ENCODE data around the gene ARID3B. TPM values are rescaled to one million over a fixed set of nuclear protein-coding genes. Genes with fewer than 3 reads are reported as not detected.

The ARID3B gene
- total and polyA plus RNA-seq, 2 experiments from 2014 or later: 69.8 to 70.5 TPM

DNA sequence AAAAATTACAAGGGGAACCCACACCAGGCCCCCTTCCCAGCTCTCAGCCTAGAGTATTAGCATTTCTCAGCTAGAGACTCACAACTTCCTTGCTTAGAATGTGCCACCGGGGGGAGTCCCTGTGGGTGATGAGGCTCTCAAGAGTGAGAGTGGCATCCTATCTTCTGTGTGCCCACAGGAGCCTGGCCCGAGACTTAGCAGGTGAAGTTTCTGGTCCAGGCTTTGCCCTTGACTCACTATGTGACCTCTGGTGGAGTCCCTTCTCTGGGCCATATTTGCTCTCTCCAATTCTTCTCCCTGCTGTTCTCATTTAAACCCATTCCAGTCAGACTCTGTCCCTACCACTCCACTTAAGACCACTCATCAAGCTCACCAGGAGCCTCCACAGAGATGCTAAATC lies 92.8 kb downstream of the ARID3B start:
- no peaks in the 10 kb centered on the region for H3K4me1 ChIP-seq (ENCODE audit: low read depth)
- H3K27me3 ChIP-seq: no peaks in the 10 kb centered on the region
- no peaks in the 10 kb centered on the region for H3K9me3 ChIP-seq (ENCODE audit: low read depth)
- no peak overlapping the region for H3K27ac ChIP-seq
- peaks cover 37% of the 10 kb centered on the region for H3K36me3 ChIP-seq
- DNase-seq (ENCODE audit: low read depth in 1 of 2, low spot score in 1 of 2): no peak
- H3K4me3 ChIP-seq: no peak overlapping the region
- TF ChIP-seq, protein P1, sequence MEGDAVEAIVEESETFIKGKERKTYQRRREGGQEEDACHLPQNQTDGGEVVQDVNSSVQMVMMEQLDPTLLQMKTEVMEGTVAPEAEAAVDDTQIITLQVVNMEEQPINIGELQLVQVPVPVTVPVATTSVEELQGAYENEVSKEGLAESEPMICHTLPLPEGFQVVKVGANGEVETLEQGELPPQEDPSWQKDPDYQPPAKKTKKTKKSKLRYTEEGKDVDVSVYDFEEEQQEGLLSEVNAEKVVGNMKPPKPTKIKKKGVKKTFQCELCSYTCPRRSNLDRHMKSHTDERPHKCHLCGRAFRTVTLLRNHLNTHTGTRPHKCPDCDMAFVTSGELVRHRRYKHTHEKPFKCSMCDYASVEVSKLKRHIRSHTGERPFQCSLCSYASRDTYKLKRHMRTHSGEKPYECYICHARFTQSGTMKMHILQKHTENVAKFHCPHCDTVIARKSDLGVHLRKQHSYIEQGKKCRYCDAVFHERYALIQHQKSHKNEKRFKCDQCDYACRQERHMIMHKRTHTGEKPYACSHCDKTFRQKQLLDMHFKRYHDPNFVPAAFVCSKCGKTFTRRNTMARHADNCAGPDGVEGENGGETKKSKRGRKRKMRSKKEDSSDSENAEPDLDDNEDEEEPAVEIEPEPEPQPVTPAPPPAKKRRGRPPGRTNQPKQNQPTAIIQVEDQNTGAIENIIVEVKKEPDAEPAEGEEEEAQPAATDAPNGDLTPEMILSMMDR (IDR thresholded peaks at IDR 0.05; ENCODE audit: low read depth, low read length): no peak

DNA sequence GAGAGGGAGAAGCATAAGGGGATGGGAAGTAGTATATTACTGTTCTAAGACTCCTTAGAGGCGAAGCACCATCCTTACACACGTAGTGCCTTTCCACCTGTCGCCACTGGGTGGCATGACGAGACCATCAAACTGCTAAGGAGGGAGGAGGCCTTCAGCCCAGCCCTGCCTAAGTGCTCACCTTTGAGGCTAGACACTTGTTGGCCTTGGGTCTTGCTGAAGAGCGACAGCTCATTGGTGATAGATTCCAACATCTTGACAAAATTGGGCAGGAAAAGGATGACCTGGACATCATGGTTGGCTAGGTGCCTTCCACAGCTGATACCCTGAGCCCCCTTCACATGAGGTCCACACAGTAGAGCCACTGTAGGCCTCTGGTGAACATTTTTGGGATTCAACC lies 94.2 kb downstream of the ARID3B start:
- TF ChIP-seq, protein P1 (IDR thresholded peaks at IDR 0.05; ENCODE audit: low read depth, low read length): peak; percentile 87
- Histone ChIP-seq H3K4me3 (no peak overlapping the region), H3K9me3 (ENCODE audit: low read depth) (no peaks in the 10 kb centered on the region), H3K4me1 (ENCODE audit: low read depth) (no peaks in the 10 kb centered on the region), H3K27me3 (no peaks in the 10 kb centered on the region), H3K36me3 (peaks cover 25% of the 10 kb centered on the region), H3K27ac (no peak overlapping the region)
- DNase-seq (ENCODE audit: low read depth in 1 of 2, low spot score in 1 of 2): peak; percentile 68 to 76

DNA sequence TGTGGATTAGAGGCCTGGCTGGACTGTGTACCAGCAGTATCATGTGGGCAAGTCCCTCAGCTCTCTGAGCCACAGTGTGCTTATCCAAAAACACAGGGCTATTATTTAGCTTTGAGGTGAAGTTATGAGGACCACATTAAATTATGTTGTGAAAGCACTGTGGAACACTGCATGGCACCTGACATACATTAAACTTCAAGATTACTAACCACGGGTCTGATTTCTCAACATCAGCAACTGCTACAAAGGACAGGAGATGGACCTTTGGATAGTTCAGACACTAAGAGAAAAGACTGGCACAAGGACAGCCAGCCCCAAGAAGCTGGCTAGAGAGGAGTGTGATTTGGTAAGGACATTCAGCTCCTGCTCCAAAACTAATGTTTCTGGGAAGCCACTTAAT lies 96.0 kb downstream of the ARID3B start:
- DNase-seq (ENCODE audit: low read depth in 1 of 2, low spot score in 1 of 2): no peak
- H3K4me1 ChIP-seq (ENCODE audit: low read depth): peaks cover 10% of the 10 kb centered on the region
- no peak overlapping the region for H3K27ac ChIP-seq
- no peak overlapping the region for H3K4me3 ChIP-seq
- H3K36me3 ChIP-seq: peaks cover 23% of the 10 kb centered on the region
- TF ChIP-seq, protein P1 (IDR thresholded peaks at IDR 0.05; ENCODE audit: low read depth, low read length): no peak
- no peaks in the 10 kb centered on the region for H3K9me3 ChIP-seq (ENCODE audit: low read depth)
- no peaks in the 10 kb centered on the region for H3K27me3 ChIP-seq

DNA sequence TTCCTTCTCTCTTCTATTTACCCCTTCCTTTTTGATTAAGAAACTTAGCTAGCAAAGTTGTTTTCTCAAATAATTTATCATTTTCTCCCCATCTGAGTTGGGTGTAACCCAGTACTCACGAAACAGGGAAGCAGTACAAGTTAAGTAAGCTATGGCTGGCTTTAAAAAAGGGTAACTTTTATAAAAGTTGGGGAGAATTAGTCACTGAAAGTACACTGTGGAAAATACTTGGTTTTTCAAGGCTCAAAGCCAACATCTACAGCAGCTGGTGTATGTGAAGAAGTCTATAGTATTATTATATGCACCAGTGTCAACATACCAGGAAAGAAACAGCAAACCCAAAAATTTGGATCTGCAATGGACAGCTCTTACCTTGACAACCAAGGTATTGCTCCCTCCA lies 100.1 kb downstream of the ARID3B start:
- no peak for DNase-seq (ENCODE audit: low read depth in 1 of 2, low spot score in 1 of 2)
- Histone ChIP-seq H3K27me3 (no peaks in the 10 kb centered on the region), H3K9me3 (ENCODE audit: low read depth) (no peaks in the 10 kb centered on the region), H3K36me3 (peaks cover 3% of the 10 kb centered on the region), H3K4me3 (no peak overlapping the region), H3K4me1 (ENCODE audit: low read depth) (peaks cover 39% of the 10 kb centered on the region), H3K27ac (peak overlapping the region; percentile 89)
- TF ChIP-seq, protein P1 (IDR thresholded peaks at IDR 0.05; ENCODE audit: low read depth, low read length): no peak

DNA sequence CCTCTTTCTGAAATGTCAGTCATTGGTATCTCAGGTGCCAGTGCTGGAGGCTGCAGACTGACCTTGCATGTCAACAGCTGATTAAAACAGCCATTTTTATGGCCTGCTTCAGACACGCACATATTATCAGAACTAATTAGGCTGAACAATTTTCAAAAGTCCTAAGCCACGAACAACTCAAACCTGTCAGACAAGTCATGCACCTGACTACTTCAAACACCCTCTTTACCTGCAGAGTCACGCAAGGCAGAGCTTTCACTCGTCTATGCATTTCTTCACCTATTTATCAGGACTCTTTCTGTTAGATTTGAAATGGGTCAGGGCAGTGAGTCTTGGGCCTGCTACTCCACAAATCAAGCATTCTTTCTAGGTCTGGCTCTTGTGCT lies 101.3 kb downstream of the ARID3B start:
- Histone ChIP-seq H3K36me3 (no peaks in the 10 kb centered on the region), H3K27me3 (no peaks in the 10 kb centered on the region), H3K4me3 (no peak overlapping the region), H3K4me1 (ENCODE audit: low read depth) (peaks cover 48% of the 10 kb centered on the region), H3K27ac (peak overlapping the region; percentile 89), H3K9me3 (ENCODE audit: low read depth) (no peaks in the 10 kb centered on the region)
- peak in 1 of 2 donors; percentile 41 for DNase-seq (ENCODE audit: low read depth in 1 of 2, low spot score in 1 of 2)
- TF ChIP-seq, protein P1 (IDR thresholded peaks at IDR 0.05; ENCODE audit: low read depth, low read length): no peak
